NOMO-1 (cell line): ENCODE results near the gene TCAP.

ENCODE experiments used
- DNase-seq, 2 experiments: peaks; one replicate each; lab custom pipeline; 2025; ENCODE audit not compliant: unreplicated experiment in 2 of 2; lab: John Stamatoyannopoulos, UW

TCAP gene, protein sequence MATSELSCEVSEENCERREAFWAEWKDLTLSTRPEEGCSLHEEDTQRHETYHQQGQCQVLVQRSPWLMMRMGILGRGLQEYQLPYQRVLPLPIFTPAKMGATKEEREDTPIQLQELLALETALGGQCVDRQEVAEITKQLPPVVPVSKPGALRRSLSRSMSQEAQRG

DNA sequence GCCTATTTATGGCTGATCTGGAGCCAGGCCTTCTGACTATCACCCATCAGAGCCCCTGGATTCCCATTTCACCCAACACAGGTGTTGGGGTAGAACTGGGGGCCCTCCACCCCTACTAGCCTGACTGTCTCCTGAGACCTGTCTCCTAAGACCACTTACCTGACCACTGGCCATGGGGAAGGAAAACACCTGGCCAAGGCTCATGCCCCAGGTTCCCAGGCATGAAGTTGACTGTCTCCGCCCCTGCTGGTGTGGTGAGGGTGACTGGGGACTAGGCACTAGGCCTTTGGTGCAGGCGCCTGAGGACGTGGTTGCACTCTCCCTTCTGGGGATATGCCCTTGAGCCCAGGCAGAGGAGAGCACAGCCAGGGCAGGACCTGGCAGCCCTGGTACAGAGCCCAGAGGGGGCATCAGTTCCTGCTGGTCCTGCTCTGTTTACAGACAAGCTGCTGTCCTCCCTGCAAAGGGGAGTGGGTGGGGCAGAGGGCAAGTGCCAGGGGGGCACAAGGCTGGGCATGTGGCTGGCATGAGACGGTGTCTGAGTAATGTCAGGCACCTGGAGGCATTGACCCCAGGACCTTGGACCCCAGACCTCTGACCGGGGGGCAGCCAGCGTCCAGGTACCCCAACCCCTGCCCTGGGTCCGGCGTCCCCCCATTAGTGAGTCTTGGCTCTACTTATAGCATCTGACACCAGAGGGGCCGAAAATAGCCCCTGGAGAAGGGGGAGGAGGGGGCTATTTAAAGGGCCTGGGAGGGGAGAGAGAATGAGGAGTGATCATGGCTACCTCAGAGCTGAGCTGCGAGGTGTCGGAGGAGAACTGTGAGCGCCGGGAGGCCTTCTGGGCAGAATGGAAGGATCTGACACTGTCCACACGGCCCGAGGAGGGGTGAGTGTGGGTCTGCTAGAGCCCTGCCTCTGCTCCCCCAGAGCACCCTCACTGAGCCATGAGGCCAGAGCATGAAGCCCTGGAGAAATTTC, at the start of gene TCAP:
Gene TCAP (plus strand): TSS at position 769 of the 981 bp plus-strand sequence. CDS start 11 bp downstream, at position 780.
- no peak for DNase-seq

DNA sequence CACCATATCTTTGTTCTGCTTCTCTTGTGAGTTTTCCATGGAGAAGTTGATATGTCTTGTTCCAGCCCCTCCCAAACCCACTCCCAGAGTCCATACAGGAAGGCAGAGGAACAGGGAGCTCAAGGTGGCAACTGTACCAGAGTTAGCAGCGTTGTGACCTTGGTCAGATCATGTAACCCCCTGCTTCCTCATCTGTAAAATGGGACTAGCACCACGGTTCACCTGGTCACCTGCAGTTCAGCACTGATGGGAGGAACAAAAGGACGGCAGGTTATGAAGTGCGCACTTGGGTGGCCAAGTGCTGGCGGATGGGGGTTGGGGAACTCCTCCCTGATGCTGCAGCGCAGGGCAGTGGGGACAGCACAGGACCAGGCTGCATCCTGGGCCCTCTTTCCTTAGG, 49.7 kb upstream of the TCAP start:
- DNase-seq, result no peak

DNA sequence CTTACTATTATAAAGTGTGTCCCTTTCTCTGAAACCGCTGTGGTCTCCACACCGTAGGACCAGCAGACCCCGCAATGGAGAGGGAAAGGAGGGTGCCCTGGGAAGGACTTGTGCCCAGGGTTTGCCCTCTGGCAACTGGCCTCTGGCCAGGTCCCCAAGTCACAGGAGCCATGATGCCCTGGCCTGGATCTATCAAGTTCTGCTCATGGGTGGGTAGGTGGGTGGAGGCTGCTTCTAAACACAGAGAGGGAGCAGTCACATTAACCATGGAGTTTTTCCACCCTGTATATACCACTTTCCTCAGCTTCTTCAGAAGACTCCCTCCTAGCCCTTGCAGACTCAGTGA, 48.1 kb upstream of the TCAP start:
- DNase-seq, result no peak

DNA sequence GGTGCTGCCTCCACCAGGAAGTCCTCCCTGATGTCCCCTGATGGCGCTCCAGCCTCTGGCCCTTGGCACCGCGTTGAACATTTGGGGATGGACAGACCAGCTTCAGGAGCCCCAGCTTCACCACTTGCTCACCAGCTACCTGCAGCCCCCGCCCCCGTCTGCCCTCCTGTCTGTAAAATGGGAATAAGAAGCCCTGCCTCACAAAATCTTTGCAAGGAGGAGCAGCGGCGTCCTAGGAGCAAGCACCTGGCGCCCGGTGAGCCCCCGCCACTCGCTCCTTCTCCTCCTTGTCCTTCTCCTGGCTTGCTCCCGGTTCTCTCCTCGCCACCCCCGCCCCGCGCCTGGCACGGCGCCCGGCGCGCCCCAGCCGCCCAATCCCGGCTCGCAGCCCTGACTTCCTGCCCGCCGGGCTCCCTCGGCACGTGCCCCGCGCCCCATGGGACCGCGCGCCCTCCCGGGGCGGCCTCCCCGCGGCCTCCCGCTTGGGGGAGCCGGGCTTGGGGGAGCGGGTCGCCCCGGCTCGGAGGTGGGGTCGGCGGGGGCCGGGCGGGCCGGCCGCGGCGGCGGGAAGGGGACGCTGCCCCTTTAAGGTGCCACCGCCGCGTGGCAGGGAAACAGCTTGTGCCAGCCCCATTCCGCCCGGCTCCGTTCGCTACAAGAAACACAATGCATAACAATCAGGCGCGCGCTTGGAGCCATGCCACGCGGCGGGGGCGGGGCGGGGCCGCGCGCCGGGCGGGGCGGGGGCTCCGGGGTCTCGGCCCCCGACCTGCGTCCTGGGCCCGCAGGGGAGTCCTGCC, 47.5 kb upstream of the TCAP start:
- DNase-seq, result peak; percentile 36 to 41

DNA sequence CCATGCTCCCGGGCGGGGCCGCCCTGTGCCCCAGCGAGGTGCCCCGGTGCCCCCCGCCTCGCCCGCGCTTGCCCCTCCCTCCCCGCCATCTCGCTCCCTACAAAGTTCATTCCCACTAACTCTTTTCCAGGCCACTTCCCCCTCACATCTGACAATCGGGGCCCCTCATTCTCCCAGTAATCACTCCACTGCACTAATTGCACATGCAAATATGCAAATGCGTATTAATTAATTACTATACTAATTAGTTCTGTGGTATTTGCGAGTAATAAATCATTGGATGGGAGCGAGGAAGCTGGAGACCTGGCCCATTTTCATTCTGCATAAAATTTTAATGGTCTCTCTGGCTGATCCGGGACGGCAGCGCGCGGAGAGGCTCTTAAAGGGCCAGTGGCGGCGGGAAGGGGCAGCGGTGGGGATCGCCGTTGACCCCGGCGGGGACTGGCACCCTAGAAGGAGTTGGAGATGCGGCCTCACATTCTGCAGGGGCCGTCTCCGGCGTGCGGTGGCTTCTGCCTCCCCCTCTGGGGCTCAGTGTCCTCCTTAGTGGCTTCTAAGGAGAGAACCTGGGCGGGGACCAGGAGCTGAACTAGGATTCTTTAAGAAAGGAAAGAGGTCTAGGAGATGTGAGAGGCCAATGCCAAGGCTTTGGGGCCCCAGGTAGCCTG, 46.8 kb upstream of the TCAP start:
- peak in 1 of 2 experiments; percentile 37 for DNase-seq

DNA sequence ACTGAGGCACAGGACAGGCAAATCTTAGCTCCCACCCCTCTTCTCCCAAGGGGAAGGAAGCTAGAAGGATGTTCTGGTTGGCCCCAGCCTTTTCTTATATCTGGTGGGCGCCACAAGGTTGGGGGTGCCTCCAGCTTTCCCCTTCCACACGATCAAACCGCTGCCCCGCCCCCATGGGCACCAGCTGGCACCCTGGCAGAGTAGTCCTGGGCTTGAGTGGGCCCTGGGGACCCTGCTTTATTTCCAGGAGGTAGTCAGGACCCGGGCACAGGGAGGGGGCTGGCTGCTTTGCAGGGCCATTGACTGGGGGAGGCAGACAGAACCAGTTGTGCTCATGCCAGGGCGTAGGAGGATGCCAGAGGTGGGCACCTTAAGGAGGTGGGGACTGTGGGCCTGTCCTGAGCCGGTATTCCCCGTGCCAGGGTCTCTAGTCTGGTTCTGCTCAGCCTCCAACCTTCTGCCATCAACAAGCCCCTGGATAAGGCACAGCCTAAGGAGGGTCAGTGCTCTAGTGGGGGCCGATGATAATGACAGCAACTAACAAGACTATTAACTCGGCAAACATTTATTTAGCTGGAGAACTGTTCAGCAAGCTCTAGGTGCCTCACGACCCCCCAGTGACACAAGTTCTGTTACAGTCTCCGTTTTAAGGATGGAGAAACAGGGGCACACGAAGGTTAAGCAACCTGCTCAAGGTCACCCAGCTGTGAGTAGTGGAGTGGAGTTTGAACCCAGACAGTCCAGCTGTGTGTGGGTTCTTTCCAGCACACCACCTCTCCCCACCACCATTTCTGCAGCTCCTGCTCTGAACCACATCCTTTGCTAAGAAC, 46.0 kb upstream of the TCAP start:
- no peak for DNase-seq

DNA sequence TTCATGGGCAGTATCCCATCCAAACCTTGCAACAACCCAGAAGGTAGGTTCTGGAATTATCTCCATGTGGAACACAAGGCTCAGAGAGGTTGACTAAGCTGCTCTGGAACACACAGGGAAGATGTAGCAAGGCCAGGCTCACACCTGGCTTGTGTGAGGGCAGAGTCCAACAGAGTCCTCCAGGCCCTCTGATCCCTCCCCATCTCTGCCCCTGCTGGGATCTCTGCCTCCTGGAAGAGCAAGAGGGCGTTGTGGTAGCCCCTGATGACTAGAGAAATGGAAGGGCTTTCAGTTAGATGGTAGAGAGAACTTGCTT, 45.4 kb upstream of the TCAP start:
- DNase-seq, result no peak

DNA sequence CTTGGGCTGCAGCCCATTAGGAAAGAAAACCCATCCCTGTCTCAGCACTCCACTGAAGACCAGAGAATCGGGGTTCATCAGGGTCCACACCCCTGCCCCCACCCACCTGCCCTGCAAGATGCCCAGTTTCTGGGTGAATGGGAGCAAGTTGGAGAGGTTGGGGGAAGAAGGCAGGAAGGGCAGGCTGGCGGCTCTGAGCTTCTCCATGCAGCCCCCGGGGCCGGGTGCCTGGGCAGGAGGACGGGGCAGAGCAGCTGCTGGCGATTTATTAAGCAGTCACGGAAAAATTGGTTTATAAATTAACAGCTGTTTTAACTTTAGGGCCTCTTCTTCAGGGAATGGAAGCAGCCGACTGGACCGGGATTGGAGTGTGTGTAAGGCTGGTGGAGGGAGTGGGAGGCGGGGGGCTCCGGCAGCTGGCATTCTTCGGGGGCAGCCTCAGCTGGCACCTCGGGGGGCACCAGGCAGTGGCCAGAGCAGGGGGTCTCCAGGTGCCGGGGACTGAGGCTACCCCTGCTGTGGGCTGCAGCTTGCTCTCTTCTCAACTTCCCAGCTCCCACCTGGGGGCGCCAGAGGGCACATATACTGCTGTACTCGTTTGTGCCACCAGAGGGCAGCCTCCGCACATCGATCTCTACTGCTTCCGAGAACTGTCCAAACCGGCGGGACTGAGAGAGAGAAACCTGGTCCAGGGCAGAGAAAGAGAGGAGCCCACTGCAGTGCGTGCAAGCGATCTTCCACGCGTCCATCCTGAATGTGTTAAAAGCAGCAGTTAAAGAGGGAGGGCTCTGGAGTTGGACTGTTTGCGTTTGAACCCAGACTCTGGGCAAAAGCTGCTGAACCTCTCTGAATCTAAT, 43.4 kb upstream of the TCAP start:
- DNase-seq, result peak; percentile 29 to 76

DNA sequence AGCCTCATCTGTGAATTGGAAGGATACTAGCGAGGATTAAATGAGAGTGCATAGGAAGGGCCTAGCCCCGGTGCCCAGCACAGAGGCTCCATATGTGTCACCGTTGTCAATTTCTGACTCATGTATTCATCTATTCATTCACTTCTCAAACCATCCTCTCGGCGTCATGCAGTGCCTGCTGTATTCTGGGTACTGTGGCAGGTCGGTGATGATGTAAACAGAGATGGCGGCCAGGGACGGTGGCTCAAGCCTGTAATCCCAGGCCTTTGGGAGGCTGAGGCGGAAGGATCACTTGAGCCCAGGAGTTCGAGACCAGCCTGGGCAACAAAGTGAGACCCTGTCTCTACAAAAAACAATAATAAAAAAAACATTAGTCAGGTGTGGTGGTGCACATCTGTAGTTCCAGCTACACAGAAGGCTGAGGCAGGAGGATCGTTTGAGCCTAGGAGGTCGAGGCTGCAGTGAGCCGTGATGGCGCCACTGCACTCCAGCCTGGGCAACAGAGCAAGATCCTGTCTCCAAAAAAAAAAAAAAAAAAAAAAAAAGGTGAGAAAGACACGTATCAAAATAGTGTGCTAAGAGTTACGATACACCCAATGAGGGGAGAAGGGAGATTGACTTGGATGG, 42.7 kb upstream of the TCAP start:
- DNase-seq, result no peak

DNA sequence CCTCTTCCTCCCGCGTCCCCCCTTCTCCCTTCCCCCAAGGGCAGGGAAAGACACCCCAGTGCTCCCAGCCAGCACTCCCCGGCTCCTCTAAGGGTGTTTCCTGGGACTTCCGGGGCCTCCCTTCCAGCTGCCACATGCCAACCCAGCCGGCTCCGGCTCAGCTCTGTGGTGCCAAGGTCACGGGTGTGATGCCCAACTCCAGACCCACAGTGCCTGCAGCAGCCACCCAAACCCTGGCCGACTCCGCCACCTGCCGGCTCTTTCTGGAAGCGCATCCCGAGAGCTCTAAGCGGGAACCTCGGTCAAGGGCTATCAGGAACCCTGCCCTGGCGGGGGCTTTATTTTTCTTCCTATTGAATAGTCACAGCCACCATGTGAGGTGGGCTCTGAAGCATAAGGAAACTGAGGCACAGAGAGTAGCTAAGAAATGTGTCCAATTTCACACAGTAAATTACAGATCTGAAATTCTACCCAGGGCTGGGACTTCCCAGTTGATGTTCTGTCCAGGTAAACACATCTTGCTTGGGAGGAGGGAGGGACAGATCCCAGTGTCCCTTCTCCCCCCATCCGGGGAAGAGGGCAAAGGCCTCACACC, 41.7 kb upstream of the TCAP start:
- peak; percentile 53 to 73 for DNase-seq

DNA sequence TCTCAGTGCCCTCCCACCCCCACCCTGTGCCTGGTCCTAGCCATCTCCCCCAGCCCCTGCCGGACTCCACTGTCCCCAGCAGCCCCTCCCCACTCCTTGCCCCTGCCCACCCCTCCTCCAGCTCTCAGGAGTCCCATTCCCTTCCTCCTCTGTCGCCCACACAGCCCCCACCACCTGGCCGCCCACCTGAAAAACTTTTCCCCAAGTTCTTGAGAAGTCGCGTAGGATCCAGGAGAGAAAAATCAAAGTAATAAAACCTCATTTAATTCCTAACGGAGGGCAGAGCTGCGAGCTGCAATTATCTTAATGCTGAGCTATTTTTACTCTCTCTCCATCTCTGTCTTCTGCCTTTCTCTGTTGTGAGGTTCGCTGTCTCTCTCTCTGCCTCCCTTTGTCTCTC, 40.8 kb upstream of the TCAP start:
- DNase-seq, result no peak

DNA sequence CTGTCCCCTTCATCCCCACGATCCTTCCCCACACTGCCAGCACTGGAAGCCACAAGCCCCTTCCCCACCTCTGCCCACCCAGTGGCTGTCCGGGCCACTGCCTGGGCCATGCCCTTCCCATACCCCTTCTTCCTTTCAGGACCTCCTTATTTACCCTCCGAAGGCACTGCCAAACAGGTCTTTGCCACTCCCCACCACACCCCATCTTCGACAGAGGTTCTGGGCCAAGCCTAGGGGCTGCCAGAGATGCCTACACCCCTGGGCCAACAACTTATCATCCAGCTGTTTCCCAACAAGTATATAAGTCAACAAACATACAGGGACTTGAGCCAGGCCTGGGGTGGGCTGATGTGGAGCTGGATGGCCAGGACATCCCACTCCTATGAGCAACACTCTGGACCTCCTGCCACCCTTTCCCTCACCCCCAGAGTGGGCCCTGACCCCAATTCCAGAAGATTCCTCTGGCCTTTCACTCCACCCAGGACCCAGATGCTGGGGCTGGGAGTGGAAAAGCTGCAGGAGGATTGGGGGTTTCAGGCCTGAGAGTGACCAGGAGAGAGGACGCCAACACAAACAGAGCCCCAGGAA, 39.9 kb upstream of the TCAP start:
- no peak for DNase-seq

DNA sequence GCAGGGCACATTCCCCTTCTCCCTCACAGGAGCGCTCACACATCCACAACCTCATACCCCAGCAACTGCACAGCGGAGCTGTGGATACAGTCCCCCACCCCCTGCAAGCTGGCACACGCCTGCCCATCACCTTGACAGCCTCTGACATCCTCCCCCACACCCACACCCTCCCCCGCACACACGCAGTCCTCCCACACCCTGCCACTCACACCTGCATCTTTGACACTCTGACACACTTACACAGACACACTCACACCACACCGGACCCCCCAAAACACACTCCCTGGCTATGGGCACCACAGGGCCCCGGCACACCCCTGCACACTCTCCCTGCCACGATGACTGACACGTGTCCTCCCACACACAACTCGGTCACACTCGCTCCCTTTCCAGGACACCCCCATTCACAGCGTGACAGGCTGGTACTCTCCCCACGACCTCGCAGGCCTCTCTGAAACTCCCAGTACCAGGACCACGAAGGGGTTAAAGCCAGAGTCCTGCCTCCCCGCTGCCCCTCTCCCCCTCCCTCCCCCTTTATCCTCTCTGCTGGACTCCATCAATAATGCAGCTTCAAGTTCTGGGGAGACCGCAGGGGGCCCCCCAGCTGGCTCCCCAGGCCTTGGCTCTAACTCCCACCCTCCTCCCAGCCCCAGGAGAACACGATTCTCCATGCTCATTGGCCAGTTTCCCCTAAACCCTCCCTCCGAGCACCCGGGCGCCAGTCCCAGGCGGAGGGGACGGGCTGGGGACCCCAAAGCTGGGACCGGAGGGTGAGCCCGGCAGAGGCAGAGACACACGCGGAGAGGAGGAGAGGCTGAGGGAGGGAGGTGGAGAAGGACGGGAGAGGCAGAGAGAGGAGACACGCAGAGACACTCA, 38.7 kb upstream of the TCAP start, which contains the start of gene PPP1R1B:
Gene PPP1R1B (plus strand): TSS at position 782 of the 876 bp plus-strand sequence. CDS start 441 bp downstream, outside the sequence.
- DNase-seq, result no peak

DNA sequence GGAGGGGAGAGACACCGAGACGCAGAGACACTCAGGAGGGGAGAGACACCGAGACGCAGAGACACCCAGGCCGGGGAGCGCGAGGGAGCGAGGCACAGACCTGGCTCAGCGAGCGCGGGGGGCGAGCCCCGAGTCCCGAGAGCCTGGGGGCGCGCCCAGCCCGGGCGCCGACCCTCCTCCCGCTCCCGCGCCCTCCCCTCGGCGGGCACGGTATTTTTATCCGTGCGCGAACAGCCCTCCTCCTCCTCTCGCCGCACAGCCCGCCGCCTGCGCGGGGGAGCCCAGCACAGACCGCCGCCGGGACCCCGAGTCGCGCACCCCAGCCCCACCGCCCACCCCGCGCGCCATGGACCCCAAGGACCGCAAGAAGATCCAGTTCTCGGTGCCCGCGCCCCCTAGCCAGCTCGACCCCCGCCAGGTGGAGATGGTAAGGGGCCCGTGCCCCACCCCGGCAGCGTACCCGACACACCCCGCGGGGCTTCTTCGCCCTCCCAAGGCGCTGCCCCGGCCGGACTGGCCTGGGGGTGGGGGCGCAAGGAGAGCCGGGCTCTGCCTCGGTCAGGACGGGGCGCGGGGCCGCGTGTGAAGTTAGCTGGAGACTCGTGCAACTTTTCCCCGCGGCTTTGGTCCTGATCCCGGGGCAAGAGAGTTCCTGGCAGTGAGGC, 38.0 kb upstream of the TCAP start:
- DNase-seq, result no peak

DNA sequence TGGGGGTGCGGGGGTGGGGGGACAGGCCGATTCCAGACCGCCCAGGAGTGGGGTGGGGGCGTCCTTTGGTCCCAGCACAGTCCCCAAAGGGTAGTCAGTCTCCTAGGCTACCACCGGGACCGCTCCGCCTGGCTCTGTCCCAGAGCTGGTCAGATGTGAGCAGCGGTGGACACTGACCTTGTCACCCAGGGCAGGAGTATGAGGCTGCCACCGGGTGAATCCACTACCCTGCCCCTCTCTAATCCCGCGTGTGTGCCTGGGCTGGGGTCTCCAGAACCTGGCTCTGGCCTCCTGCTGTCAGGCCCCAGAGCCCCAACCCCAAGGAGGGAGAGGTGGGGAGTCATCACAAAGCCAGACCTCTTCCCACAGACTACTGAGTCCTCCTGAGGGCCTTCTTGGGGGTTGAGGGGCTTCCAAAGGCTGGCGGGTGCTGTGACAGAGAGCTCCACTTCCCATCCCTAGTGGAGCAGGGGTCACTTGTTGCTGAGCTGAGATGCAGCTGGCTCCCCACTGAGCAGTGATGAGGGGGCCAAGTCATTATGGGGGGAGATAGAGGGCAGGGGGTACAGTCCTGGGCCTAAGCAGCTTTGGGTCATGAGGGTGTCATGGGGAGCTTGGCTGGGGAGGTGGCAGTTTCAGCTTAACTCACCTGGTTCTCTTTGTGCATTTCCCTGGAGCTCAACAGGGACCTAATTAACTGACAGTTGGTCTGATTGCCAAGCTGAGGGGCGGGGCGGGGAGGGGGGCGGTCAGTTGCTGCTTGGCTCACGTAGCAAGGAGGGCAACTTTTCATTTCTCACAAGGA, 37.2 kb upstream of the TCAP start:
- DNase-seq, result no peak
